HG03103 (cell line): ENCODE data around the gene HBZ.
"Not testable (repeated sequence)": the region's sequence is repeated elsewhere in the genome, so short reads cannot be mapped to it uniquely, and the experiment has no call there.

Experiments
- ATAC-seq: cut with Tn5 transposase; IDR thresholded peaks from one replicate; pipeline ENCODE4 v1.9.1; 2021; ENCODE audit warnings: low read depth; ENCODE audit not compliant: unreplicated experiment

HBZ gene

DNA sequence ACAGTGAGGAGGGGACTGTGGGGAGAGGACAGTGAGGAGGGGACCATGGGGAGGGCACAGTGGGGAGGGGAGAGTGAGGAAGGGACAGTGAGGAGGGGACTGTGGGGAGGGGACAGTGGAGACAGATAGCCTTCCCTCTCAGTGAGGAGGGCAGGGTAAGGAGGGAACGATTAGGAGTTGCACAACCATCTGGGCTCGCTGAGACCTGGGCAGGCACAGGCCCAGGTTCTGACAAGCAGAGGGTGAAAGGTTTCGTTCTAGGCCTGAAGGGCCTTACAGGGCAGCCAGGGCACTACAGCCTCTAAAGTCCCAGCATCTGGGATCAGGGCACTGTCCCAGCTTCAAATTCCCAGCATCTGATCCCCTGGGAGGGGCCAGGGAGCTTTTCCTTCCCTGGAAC, 11.3 kb downstream of the HBZ start:
- not testable (repeated sequence) for ATAC-seq

DNA sequence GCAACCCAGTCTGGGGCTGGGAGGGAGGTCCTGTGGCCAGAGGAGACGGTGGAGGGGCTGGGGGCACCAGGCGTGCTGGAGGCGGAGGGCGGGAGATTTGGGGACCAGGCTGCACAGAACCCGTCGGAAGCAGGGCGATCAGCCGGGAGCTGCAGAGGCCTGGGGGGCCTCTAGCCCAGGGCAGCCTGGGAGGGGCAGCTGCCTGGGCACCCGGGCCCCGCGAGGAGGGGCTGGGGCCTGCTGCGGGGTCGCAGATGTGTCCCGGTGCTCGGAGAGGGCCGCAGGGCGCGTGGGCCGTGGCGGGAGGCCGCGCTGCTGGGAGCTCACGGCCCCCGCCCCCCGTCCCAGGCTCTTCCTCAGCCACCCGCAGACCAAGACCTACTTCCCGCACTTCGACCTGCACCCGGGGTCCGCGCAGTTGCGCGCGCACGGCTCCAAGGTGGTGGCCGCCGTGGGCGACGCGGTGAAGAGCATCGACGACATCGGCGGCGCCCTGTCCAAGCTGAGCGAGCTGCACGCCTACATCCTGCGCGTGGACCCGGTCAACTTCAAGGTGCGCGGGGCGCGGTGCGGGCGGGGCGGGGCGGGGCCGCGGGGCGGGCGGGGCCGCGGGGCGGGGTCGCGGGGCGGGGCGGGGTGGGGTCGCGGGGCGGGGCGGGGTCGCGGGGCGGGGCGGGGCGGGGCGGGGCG, 11.8 kb downstream of the HBZ start:
- not testable (repeated sequence) for ATAC-seq

DNA sequence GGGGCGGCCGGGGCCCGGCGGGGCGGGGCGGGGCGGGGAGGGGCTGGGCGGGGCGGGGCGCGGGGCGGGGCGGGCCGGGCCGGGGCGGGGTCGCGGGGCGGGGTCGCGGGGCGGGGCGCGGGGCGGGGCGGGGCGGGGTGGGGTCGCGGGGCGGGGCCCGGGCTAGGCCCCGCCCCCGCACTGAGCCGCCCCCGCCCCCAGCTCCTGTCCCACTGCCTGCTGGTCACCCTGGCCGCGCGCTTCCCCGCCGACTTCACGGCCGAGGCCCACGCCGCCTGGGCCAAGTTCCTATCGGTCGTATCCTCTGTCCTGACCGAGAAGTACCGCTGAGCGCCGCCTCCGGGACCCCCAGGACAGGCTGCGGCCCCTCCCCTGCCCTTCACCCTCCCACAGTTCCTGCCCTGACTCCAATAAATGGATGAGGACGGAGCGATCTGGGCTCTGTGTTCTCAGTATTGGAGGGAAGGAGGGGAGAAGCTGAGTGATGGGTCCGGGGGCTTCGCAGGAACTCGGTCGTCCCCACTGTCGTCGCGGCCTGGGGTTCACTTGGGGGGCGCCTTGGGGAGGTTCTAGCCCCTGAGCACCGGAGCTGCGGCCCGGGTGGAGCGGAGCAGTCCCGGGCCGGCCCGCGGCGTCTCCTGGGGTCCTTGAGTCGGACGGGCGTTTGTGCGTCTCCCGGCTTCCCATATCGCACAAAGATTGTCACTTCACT, 12.5 kb downstream of the HBZ start:
- ATAC-seq: no peak

GRCh38 chr16:165539-166374, 13.3 kb downstream of the HBZ start, which contains the start of gene HBM:
TSS of gene HBM (plus strand) at chr16:165978. CDS start at chr16:165998, 20 bp downstream.
- no peak for ATAC-seq

GRCh38 chr16:166375-167121, 14.1 kb downstream of the HBZ start:
- no peak for ATAC-seq

GRCh38 chr16:167122-167690, 14.8 kb downstream of the HBZ start:
- ATAC-seq: no peak

GRCh38 chr16:168424-168823, 16.0 kb downstream of the HBZ start:
- no peak for ATAC-seq

GRCh38 chr16:169014-169413, 16.6 kb downstream of the HBZ start:
- ATAC-seq: no peak

- ATAC-seq: not testable (repeated sequence)
Measured at GRCh38 chr16:170088-170507, 17.7 kb downstream of the HBZ start.

DNA sequence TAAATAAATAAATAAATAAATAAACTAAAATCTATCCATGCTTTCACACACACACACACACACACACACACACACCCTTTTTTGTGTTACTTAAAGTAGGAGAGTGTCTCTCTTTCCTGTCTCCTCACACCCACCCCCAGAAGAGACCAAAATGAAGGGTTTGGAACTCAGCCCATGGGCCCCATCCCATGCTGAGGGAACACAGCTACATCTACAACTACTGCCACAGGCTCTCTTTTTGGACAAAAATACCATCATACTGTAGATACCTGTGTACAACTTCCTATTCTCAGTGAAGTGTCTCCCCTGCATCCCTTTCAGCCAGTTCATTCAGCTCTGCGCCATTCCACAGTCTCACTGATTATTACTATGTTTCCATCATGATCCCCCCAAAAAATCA, 18.3 kb downstream of the HBZ start:
- ATAC-seq: no peak

DNA sequence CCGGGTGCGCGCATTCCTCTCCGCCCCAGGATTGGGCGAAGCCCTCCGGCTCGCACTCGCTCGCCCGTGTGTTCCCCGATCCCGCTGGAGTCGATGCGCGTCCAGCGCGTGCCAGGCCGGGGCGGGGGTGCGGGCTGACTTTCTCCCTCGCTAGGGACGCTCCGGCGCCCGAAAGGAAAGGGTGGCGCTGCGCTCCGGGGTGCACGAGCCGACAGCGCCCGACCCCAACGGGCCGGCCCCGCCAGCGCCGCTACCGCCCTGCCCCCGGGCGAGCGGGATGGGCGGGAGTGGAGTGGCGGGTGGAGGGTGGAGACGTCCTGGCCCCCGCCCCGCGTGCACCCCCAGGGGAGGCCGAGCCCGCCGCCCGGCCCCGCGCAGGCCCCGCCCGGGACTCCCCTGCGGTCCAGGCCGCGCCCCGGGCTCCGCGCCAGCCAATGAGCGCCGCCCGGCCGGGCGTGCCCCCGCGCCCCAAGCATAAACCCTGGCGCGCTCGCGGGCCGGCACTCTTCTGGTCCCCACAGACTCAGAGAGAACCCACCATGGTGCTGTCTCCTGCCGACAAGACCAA, 20.0 kb downstream of the HBZ start, which contains the start of gene HBA2:
Gene HBA2, plus strand, starts transcription at position 503 of the 568 bp plus-strand sequence. Its CDS starts 37 bp downstream, at position 540.
- ATAC-seq: not testable (repeated sequence)

DNA sequence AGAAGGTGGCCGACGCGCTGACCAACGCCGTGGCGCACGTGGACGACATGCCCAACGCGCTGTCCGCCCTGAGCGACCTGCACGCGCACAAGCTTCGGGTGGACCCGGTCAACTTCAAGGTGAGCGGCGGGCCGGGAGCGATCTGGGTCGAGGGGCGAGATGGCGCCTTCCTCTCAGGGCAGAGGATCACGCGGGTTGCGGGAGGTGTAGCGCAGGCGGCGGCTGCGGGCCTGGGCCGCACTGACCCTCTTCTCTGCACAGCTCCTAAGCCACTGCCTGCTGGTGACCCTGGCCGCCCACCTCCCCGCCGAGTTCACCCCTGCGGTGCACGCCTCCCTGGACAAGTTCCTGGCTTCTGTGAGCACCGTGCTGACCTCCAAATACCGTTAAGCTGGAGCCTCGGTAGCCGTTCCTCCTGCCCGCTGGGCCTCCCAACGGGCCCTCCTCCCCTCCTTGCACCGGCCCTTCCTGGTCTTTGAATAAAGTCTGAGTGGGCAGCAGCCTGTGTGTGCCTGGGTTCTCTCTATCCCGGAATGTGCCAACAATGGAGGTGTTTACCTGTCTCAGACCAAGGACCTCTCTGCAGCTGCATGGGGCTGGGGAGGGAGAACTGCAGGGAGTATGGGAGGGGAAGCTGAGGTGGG, 20.9 kb downstream of the HBZ start:
- not testable (repeated sequence) for ATAC-seq

- not testable (repeated sequence) for ATAC-seq
Measured at GRCh38 chr16:173928-174769, 21.7 kb downstream of the HBZ start.

DNA sequence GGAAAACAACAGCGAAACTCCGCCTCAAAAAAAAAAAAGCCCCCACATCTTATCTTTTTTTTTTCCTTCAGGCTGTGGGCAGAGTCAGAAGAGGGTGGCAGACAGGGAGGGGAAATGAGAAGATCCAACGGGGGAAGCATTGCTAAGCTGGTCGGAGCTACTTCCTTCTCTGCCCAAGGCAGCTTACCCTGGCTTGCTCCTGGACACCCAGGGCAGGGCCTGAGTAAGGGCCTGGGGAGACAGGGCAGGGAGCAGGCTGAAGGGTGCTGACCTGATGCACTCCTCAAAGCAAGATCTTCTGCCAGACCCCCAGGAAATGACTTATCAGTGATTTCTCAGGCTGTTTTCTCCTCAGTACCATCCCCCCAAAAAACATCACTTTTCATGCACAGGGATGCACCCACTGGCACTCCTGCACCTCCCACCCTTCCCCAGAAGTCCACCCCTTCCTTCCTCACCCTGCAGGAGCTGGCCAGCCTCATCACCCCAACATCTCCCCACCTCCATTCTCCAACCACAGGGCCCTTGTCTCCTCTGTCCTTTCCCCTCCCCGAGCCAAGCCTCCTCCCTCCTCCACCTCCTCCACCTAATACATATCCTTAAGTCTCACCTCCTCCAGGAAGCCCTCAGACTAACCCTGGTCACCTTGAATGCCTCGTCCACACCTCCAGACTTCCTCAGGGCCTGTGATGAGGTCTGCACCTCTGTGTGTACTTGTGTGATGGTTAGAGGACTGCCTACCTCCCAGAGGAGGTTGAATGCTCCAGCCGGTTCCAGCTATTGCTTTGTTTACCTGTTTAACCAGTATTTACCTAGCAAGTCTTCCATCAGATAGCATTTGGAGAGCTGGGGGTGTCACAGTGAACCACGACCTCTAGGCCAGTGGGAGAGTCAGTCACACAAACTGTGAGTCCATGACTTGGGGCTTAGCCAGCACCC, 22.8 kb downstream of the HBZ start:
- ATAC-seq: no peak

GRCh38 chr16:176006-176405, 23.6 kb downstream of the HBZ start:
- not testable (repeated sequence) for ATAC-seq

- not testable (repeated sequence) for ATAC-seq
Measured at GRCh38 chr16:176477-177382, 24.3 kb downstream of the HBZ start, which contains the start of gene HBA1. TSS of gene HBA1 (plus strand) at chr16:176680. CDS start at chr16:176717, 37 bp downstream.
